Measurements from ENCODE around the gene AGFG2. TPM values are rescaled to one million over a fixed set of nuclear protein-coding genes. Genes with fewer than 3 reads are reported as not detected.
A peak's percentile ranks its signal among the peaks of the same experiment; 100 is the strongest.
"Not testable (repeated sequence)": the region's sequence is repeated elsewhere in the genome, so short reads cannot be mapped to it uniquely, and the experiment has no call there.

AGFG2 gene
- total RNA-seq, 1 donor from 2014 or later: 28.0 TPM

- DNase-seq (ENCODE audit: low spot score): no peak
These were observed 18.9 kb upstream of the AGFG2 start for GRCh38 chr7:100520138-100520537.

DNA sequence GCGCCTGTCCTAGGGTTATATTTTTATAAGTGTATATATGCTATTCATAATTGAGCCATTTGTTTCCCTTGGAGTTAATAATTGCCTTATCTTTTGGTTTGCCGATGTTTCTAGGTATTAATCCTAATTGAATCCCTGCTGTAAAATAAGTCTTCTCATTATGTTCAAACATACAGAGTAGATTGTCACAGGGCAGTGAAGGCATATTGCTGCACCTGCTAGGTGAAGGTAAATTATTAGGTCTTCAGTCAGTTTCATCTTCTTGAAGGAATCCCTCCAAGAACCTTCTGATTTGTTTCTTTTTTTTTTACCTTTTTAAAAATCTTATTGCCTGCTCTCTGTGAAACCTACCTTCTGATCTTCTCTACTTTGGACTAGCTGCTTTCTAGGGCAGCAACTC, 17.9 kb upstream of the AGFG2 start:
- no peak for DNase-seq (ENCODE audit: low spot score)

DNA sequence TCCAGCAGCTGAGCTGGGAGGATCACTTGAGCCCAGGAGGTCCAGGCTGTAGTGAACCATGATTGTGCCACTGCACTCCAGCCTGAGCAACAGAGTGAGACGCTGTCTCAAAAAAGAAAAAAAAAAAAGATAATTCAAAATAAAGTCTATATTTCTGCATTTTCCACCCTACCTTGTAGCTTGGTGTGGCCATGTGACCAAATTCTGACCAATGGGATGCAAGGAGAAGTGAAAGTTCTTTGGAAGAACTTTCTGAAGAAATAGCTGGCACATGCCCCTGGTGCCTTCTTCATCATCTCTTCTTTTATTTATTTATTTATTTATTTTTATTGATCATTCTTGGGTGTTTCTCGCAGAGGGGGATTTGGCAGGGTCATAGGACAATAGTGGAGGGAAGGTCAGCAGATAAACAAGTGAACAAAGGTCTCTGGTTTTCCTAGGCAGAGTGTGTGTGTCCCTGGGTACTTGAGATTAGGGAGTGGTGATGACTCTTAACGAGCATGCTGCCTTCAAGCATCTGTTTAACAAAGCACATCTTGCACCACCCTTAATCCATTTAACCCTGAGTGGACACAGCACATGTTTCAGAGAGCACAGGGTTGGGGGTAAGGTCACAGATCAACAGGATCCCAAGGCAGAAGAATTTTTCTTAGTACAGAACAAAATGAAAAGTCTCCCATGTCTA, 17.0 kb upstream of the AGFG2 start:
- DNase-seq (ENCODE audit: low spot score): not testable (repeated sequence)

- DNase-seq (ENCODE audit: low spot score): not testable (repeated sequence)
These were observed 15.8 kb upstream of the AGFG2 start for GRCh38 chr7:100523192-100523591.

DNA sequence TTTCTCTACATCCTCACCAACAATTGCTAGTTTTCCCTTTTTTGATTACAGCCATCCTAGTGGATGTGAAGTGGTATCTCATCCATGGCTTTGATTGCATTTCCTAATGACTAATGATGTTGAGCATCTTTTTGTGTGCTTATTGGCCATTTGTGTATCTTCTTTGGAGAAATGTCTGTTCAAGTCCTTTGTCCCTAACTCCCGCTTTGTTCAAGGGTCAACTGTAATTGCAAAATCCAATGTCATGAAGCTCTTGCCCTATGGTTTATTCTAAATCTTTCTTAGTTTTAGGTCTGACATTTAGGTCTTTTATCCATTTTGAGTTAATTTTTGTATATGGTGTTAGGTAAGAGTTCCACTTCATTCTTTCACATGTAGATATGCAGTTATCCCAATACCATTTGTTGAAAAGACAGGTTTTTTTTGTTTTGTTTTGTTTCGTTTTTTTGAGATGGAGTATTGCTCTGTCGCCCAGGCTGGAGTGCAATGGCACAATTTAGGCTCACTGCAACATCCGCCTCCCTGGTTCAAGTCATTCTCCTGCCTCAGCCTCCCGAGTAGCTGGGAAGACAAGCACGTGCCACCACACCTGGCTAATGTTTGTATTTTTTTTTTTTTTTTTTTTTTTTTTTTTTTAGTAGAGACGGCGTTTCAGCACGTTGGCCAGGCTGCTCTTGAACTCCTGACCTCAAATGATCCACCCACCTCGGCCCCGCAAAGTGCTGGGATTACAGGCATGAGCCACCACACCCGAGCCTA, 10.7 kb upstream of the AGFG2 start:
- not testable (repeated sequence) for DNase-seq (ENCODE audit: low spot score)

GRCh38 chr7:100532165-100533022, 6.6 kb upstream of the AGFG2 start:
- DNase-seq (ENCODE audit: low spot score): no peak

GRCh38 chr7:100535982-100536381, 3.0 kb upstream of the AGFG2 start:
- not testable (repeated sequence) for DNase-seq (ENCODE audit: low spot score)

DNA sequence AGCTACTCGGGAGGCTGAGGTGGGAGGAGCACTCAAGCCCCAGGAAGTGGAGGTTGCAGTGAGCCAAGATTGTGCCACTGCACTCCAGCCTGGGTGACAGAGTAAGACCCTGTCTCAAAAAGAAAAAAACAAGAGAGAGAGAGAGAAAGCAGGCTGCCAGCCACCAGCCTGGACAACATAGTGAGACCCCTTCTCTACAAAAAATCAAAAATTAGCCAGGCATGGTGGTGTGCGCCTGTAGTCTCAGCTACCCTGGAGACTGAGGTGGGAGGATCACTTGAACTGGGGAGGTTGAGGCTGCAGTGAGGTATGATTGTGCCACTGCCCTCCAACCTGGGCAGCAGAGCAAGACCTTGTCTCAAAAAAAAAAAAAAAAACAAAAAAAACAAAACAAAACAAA, 2.3 kb upstream of the AGFG2 start:
- DNase-seq (ENCODE audit: low spot score): not testable (repeated sequence)

GRCh38 chr7:100538348-100538653, 702 bp upstream of the AGFG2 start:
- no peak for DNase-seq (ENCODE audit: low spot score)

DNA sequence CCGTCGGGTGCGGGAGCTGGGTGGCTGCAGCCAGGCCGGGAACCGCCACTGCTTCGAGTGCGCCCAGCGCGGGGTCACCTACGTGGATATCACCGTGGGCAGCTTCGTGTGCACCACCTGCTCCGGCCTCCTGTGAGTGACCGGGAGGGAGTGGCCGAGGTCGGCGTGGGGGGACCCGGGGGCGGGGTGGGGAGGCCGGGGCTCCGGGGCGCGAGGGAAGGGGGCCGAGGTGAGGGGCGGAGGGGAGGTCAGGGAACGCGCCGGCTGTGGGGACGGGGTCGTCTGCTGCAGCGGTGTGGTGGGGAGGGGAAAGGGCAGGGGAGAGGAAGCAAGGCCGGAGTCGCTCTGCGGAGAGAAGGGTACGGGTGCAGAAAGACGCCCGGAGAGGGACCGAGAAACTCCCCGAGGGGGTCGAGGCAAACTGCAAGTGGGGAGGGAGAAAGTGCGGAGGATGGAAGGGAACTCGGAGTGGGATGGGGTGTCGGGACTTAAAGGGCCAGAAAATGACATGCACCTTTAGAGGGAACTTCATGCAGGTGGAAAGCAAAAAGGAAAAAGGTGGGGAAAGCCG, 518 bp downstream of the AGFG2 start:
- DNase-seq (ENCODE audit: low spot score): peak; percentile 52

DNA sequence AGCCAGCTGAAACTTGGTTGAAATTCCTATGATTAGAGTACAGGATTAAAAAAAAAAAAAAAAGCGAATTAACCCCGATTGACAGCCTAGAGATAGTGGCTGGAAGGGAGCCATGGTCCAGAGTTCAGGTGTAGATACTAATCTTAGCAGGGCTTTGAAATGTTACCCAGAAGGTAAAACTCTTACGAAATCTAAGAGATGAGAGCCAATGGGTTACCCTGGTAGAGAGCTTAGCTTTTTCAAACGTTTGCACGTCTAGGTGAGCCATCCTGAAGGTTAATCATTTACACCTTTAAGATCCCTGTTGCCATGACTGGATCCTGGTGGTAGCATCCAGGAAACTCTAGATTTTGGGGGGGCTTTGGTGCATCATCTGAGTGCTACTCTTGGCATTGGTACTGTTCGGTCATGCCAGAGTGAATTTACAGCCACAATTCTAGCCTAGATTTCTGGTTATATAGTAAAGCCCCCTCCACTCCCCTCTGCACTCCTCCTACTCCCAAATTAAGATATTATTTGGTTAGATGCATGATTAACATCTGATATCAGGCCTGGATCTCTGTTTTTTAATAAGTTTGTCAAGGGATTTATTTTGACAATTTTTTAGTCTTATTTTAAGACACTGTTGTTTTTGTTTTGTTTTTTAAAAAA, 1.2 kb downstream of the AGFG2 start:
- DNase-seq (ENCODE audit: low spot score): no peak

- not testable (repeated sequence) for DNase-seq (ENCODE audit: low spot score)
These were observed 2.3 kb downstream of the AGFG2 start for GRCh38 chr7:100541309-100541708.

DNA sequence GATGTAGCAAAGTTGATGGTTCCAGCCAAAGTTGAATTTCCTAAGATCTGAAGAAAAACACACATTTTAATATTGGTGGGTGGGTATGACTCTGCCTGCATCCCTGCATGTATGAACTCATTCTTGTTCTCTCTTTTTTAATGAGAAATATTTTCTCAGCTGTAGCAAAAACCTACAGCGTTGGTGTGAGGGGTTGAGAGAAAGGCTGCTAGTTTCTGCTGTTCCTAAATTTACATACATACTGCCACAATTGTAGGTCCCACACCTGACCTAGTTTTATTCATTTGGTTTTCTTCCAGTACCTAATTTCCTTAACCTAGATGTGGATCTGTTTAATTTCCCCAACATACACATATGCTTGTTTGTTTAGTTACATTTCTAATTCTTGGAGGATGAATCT, 4.6 kb downstream of the AGFG2 start:
- no peak for DNase-seq (ENCODE audit: low spot score)

DNA sequence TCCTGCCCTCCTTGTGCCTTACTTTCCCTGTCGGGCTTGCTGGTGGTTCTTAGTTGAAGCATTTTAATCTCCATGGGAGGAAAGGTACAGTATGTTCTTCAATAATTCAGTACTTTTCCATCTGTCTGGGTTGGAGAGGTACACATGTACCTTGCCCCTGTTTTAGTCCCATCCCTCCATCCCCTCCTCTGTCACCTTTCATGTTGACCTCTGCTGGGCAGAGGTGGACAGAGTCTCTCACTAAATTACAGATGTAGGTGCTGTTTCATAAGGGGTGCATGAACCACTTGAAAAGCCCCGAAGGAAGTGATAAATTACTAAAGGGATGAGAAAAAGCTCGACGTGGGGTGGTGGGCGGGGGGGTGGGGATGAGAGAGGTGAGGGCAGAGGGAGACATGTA, 5.4 kb downstream of the AGFG2 start:
- DNase-seq (ENCODE audit: low spot score): no peak

- no peak for DNase-seq (ENCODE audit: low spot score)
These were observed 6.0 kb downstream of the AGFG2 start for GRCh38 chr7:100544967-100545359.

- DNase-seq (ENCODE audit: low spot score): peak; percentile 69
These were observed 6.5 kb downstream of the AGFG2 start for GRCh38 chr7:100545360-100546128.

- no peak for DNase-seq (ENCODE audit: low spot score)
These were observed 7.3 kb downstream of the AGFG2 start for GRCh38 chr7:100546129-100546925.

GRCh38 chr7:100546926-100547800, 8.2 kb downstream of the AGFG2 start:
- no peak for DNase-seq (ENCODE audit: low spot score)

GRCh38 chr7:100547872-100548271, 8.9 kb downstream of the AGFG2 start:
- no peak for DNase-seq (ENCODE audit: low spot score)
